ENCODE measurements around the gene DCD. TPM values are rescaled to one million over a fixed set of nuclear protein-coding genes. Genes with fewer than 3 reads are reported as not detected.
"Not testable (repeated sequence)": the region's sequence is repeated elsewhere in the genome, so short reads cannot be mapped to it uniquely, and the experiment has no call there.

The DCD gene
- total RNA-seq, 1 experiment from 2014 or later = not detected

DNA sequence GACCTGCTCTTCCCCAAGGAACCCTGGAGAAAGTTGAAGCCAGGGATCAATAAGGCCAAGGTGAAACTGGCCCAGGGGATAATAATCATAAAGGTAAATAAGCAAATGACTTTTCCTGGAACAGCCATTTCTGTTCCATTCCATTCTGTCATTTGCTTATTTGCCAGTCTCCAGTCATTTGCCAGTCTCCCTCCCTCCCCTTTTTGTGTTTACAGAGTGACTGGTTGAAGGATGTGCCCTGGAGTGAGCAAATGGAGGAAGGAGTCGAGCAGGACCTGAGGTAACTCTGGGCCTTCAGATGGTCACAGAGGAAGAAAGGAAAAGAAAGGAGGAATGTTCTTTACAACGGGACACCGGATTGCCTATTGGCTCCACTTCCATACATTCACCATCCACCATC is 17.8 kb upstream of the DCD start:
- no peak overlapping the region for H4K91ac ChIP-seq (ENCODE audit: insufficient read length, low read depth, low read length)
- H2BK20ac ChIP-seq (ENCODE audit: low read depth, low read length, poor library complexity, severe bottlenecking) = no peak overlapping the region
- TF ChIP-seq, protein P1, sequence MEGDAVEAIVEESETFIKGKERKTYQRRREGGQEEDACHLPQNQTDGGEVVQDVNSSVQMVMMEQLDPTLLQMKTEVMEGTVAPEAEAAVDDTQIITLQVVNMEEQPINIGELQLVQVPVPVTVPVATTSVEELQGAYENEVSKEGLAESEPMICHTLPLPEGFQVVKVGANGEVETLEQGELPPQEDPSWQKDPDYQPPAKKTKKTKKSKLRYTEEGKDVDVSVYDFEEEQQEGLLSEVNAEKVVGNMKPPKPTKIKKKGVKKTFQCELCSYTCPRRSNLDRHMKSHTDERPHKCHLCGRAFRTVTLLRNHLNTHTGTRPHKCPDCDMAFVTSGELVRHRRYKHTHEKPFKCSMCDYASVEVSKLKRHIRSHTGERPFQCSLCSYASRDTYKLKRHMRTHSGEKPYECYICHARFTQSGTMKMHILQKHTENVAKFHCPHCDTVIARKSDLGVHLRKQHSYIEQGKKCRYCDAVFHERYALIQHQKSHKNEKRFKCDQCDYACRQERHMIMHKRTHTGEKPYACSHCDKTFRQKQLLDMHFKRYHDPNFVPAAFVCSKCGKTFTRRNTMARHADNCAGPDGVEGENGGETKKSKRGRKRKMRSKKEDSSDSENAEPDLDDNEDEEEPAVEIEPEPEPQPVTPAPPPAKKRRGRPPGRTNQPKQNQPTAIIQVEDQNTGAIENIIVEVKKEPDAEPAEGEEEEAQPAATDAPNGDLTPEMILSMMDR (conservative IDR thresholded peaks at IDR 0.05) = no peak
- H3K14ac ChIP-seq (ENCODE audit: insufficient read depth, low read length) = no peak overlapping the region
- H3K27ac Mint-ChIP-seq = no peak overlapping the region
- no peaks in the 10 kb centered on the region for H3K79me1 ChIP-seq (ENCODE audit: insufficient read depth, low read depth, low read length, poor library complexity, severe bottlenecking)
- H3K9me3 Mint-ChIP-seq = peaks cover 0 to 3% of the 10 kb centered on the region in 2 experiments; a peak in 3 of 5 replicates
- H3K4me1 ChIP-seq (ENCODE audit: insufficient read depth, low read length) = no peaks in the 10 kb centered on the region
- H2AK5ac ChIP-seq (ENCODE audit: insufficient read length, low read length) = no peak overlapping the region
- no peak overlapping the region for H2AFZ ChIP-seq (ENCODE audit: low read length)
- H3K56ac ChIP-seq (ENCODE audit: insufficient read length, low read depth, low read length) = no peak overlapping the region
- no peak overlapping the region for H3K27ac ChIP-seq (ENCODE audit: insufficient read length, low read depth, low read length)
- H3K23me2 ChIP-seq (ENCODE audit: insufficient read length, low read depth, low read length, poor library complexity, severe bottlenecking) = no peaks in the 10 kb centered on the region
- H3K27me3 Mint-ChIP-seq (ENCODE audit: low read depth) = peaks cover 2% of the 10 kb centered on the region; the same call in 1 of the 2 replicates
- WGBS (ENCODE audit: extremely low coverage, insufficient read length, low lambda C conversion rate) = no CpG with 5 or more reads among the region's 3 CpGs
- H3T11ph ChIP-seq (ENCODE audit: low read length) = no peak overlapping the region
- H4K20me1 ChIP-seq (ENCODE audit: control insufficient read depth, insufficient read depth, insufficient read length) = no peaks in the 10 kb centered on the region
- H3K36me3 Mint-ChIP-seq (ENCODE audit: insufficient read depth in 1 of 3, low read depth in 3 of 3) = no peaks in the 10 kb centered on the region
- H2BK12ac ChIP-seq (ENCODE audit: insufficient read length, low read depth, low read length) = no peak overlapping the region
- DNase-seq = no peak
- H2BK5ac ChIP-seq (ENCODE audit: insufficient read length, low read length) = no peak overlapping the region
- no peak overlapping the region for H3K4me2 ChIP-seq (ENCODE audit: insufficient read depth, insufficient read length, low read length)
- H3K4ac ChIP-seq (ENCODE audit: low read depth, low read length) = no peak overlapping the region
- no peaks in the 10 kb centered on the region for H3K27me3 ChIP-seq (ENCODE audit: insufficient read depth, low read length)
- no peak overlapping the region for H3K23ac ChIP-seq (ENCODE audit: insufficient read length, low read depth, low read length)
- H4K5ac ChIP-seq (ENCODE audit: insufficient read length, low read depth, low read length) = no peak overlapping the region
- H3K4me1 Mint-ChIP-seq = peaks cover 6% of the 10 kb centered on the region in 2 experiments
- H3K4me3 Mint-ChIP-seq = no peak overlapping the region
- no peak overlapping the region for H3K9ac ChIP-seq (ENCODE audit: extremely low read depth, insufficient read length, low read length)
- H2BK15ac ChIP-seq (ENCODE audit: low read depth, low read length) = no peak overlapping the region
- no peak overlapping the region for H4K8ac ChIP-seq (replicated peaks; ENCODE audit: insufficient read length, low read depth, low read length)
- no peak overlapping the region for H2BK120ac ChIP-seq (ENCODE audit: low read depth, low read length, poor library complexity, severe bottlenecking)
- H3K9me3 ChIP-seq (ENCODE audit: control insufficient read depth, low read depth, low read length) = no peaks in the 10 kb centered on the region
- H3K18ac ChIP-seq (ENCODE audit: insufficient read length, low read depth, low read length) = no peak overlapping the region
- H3K79me2 ChIP-seq (ENCODE audit: insufficient read depth, low read length) = no peaks in the 10 kb centered on the region

DNA sequence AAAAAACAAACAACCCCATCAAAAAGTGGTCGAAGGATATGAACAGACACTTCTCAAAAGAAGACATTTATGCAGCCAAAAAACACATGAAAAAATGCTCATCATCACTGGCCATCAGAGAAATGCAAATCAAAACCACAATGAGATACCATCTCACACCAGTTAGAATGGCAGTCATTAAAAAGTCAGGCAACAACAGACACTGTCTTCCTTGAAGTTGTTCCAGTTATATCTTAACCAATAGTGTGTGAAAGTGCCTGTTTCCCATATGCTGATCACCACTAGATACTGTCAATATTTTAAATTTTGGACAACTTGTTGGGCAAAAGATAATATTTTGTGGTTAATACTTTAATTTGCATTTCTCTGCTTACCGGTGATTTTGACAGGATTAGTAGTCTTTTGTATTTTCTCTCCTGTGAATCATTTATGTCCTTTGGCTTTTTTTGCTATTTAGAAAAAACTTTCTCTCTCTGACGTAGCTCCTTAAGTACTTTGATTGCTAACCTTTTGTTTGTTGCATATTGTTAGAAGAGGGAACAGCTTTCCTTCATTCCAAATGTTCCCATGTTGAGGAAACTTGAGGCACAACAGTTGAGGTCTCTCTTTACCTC is 17.0 kb upstream of the DCD start:
- not testable (repeated sequence) for H3K4me3 Mint-ChIP-seq; H2BK12ac ChIP-seq (ENCODE audit: insufficient read length, low read depth, low read length); H3K79me1 ChIP-seq (ENCODE audit: insufficient read depth, low read depth, low read length, poor library complexity, severe bottlenecking); H3K27me3 Mint-ChIP-seq (ENCODE audit: low read depth); H3K23me2 ChIP-seq (ENCODE audit: insufficient read length, low read depth, low read length, poor library complexity, severe bottlenecking); H3K4me1 Mint-ChIP-seq; H3T11ph ChIP-seq (ENCODE audit: low read length); H3K23ac ChIP-seq (ENCODE audit: insufficient read length, low read depth, low read length); H3K9me3 ChIP-seq (ENCODE audit: control insufficient read depth, low read depth, low read length); H4K8ac ChIP-seq (replicated peaks; ENCODE audit: insufficient read length, low read depth, low read length); H3K9me3 Mint-ChIP-seq; H2BK120ac ChIP-seq (ENCODE audit: low read depth, low read length, poor library complexity, severe bottlenecking); H3K4ac ChIP-seq (ENCODE audit: low read depth, low read length); H2BK15ac ChIP-seq (ENCODE audit: low read depth, low read length); H4K91ac ChIP-seq (ENCODE audit: insufficient read length, low read depth, low read length); H3K18ac ChIP-seq (ENCODE audit: insufficient read length, low read depth, low read length); H2AFZ ChIP-seq (ENCODE audit: low read length); H3K27me3 ChIP-seq (ENCODE audit: insufficient read depth, low read length); H4K5ac ChIP-seq (ENCODE audit: insufficient read length, low read depth, low read length); H3K27ac Mint-ChIP-seq; H3K4me1 ChIP-seq (ENCODE audit: insufficient read depth, low read length); H3K79me2 ChIP-seq (ENCODE audit: insufficient read depth, low read length); H3K56ac ChIP-seq (ENCODE audit: insufficient read length, low read depth, low read length); H4K20me1 ChIP-seq (ENCODE audit: control insufficient read depth, insufficient read depth, insufficient read length); H3K14ac ChIP-seq (ENCODE audit: insufficient read depth, low read length); H2BK5ac ChIP-seq (ENCODE audit: insufficient read length, low read length); DNase-seq; H3K27ac ChIP-seq (ENCODE audit: insufficient read length, low read depth, low read length); H3K9ac ChIP-seq (ENCODE audit: extremely low read depth, insufficient read length, low read length); H2AK5ac ChIP-seq (ENCODE audit: insufficient read length, low read length); H2BK20ac ChIP-seq (ENCODE audit: low read depth, low read length, poor library complexity, severe bottlenecking); H3K4me2 ChIP-seq (ENCODE audit: insufficient read depth, insufficient read length, low read length); H3K36me3 Mint-ChIP-seq (ENCODE audit: insufficient read depth in 1 of 3, low read depth in 3 of 3)
- WGBS (ENCODE audit: extremely low coverage, insufficient read length, low lambda C conversion rate) = no CpG with 5 or more reads among the region's 3 CpGs
